Vagina (tissue), 2 donors: ENCODE data around the gene EVA1A. TPM values are rescaled to one million over a fixed set of nuclear protein-coding genes. Genes with fewer than 3 reads are reported as not detected.

ENCODE experiments used
- DNase-seq, 2 donors: peaks; one replicate each; pipeline ENCODE4 v3.0.0-alpha.2; 2017; ENCODE audit errors: extremely low spot score in 2 of 2
- H3K27ac ChIP-seq: fragments of 200-600 bp; sonication (generic); one replicate; pipeline ENCODE4 v1.5.1; 2019
- H3K27me3 ChIP-seq: fragments of 200-600 bp; sonication (generic); one replicate; pipeline ENCODE4 v1.5.1; 2019
- H3K36me3 ChIP-seq, 2 donors: fragments of 200-600 bp; sonication (generic); one replicate each; pipeline ENCODE4 v1.5.1; 2017 to 2019
- H3K4me1 ChIP-seq: fragments of 200-600 bp; sonication (generic); one replicate; pipeline ENCODE4 v1.5.1; 2019
- H3K4me3 ChIP-seq, 2 donors: fragments of 200-600 bp; sonication (generic); 1 replicate in 1 of 2; 2 replicates in 1 of 2; pipeline ENCODE4 v1.5.1; 2016 to 2019
- H3K9me3 ChIP-seq: fragments of 200-600 bp; sonication (generic); one replicate; pipeline ENCODE4 v1.5.1; 2019
- POLR2A ChIP-seq, 2 donors: fragments of 450-650 bp; IDR thresholded peaks; one replicate each; pipeline ENCODE4 v1.6.1; 2017; ENCODE audit warnings: antibody characterized with exemption in 2 of 2, mild to moderate bottlenecking in 2 of 2, moderate library complexity in 2 of 2
- POLR2AphosphoS5 ChIP-seq, 2 donors: sonication (generic); formaldehyde crosslinking; IDR thresholded peaks; one replicate each; pipeline ENCODE4 v1.9.0; 2017; ENCODE audit warnings: antibody characterized with exemption in 2 of 2, mild to moderate bottlenecking in 2 of 2, low read depth in 1 of 2; ENCODE audit not compliant: insufficient read depth in 1 of 2
- intact Hi-C: fragments of 100-400 bp; cut with DNase I; formaldehyde crosslinking; loops from one replicate; pipeline ENCODE4 v1.15.1; 2023
- total RNA-seq: library from RNA; depleted of rRNA; stranded (reverse); fragments of >200 nt; gene quantifications from one replicate; pipeline ENCODE4 v1.2.3, GENCODE V29; 2016
- TF ChIP-seq, protein P1 (sequence below), 3 experiments: fragments of 450-650 bp in 2 of 3; fragments of 200-600 bp in 1 of 3; sonication (generic) in 1 of 3; IDR thresholded peaks; one replicate each; pipeline ENCODE4 v1.5.1; 2017 to 2019; ENCODE audit warnings: antibody characterized with exemption in 3 of 3, mild to moderate bottlenecking in 2 of 3, moderate library complexity in 2 of 3

EVA1A gene
- total RNA-seq, 1 donor from 2014 or later: not detected

- TF ChIP-seq POLR2AphosphoS5 (IDR thresholded peaks at IDR 0.05; ENCODE audit: insufficient read depth in 1 of 2, low read depth in 1 of 2) (no peak), POLR2A (IDR thresholded peaks at IDR 0.05) (no peak)
- TF ChIP-seq, protein P1, sequence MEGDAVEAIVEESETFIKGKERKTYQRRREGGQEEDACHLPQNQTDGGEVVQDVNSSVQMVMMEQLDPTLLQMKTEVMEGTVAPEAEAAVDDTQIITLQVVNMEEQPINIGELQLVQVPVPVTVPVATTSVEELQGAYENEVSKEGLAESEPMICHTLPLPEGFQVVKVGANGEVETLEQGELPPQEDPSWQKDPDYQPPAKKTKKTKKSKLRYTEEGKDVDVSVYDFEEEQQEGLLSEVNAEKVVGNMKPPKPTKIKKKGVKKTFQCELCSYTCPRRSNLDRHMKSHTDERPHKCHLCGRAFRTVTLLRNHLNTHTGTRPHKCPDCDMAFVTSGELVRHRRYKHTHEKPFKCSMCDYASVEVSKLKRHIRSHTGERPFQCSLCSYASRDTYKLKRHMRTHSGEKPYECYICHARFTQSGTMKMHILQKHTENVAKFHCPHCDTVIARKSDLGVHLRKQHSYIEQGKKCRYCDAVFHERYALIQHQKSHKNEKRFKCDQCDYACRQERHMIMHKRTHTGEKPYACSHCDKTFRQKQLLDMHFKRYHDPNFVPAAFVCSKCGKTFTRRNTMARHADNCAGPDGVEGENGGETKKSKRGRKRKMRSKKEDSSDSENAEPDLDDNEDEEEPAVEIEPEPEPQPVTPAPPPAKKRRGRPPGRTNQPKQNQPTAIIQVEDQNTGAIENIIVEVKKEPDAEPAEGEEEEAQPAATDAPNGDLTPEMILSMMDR (IDR thresholded peaks at IDR 0.05): no peak
- Histone ChIP-seq H3K27me3 (no peaks in the 10 kb centered on the region), H3K4me3 (no peak overlapping the region), H3K9me3 (no peaks in the 10 kb centered on the region), H3K36me3 (no peaks in the 10 kb centered on the region), H3K27ac (no peak overlapping the region), H3K4me1 (no peaks in the 10 kb centered on the region)
- DNase-seq: no peak
- intact Hi-C loops: no loop called here
These were observed 61.8 kb downstream of the EVA1A start for GRCh38 chr2:75498907-75499306.

- Histone ChIP-seq H3K9me3 (no peaks in the 10 kb centered on the region), H3K36me3 (no peaks in the 10 kb centered on the region), H3K4me1 (no peaks in the 10 kb centered on the region), H3K27me3 (no peaks in the 10 kb centered on the region), H3K4me3 (no peak overlapping the region), H3K27ac (no peak overlapping the region)
- intact Hi-C loops: no loop called here
- no peak for DNase-seq
- TF ChIP-seq, protein P1 (IDR thresholded peaks at IDR 0.05): no peak
- TF ChIP-seq POLR2AphosphoS5 (IDR thresholded peaks at IDR 0.05; ENCODE audit: insufficient read depth in 1 of 2, low read depth in 1 of 2) (no peak), POLR2A (IDR thresholded peaks at IDR 0.05) (no peak)
These were observed 63.5 kb downstream of the EVA1A start for GRCh38 chr2:75497256-75497655.

- no peak overlapping the region for H3K4me3 ChIP-seq
- DNase-seq: no peak
- H3K27me3 ChIP-seq: no peaks in the 10 kb centered on the region
- H3K9me3 ChIP-seq: no peaks in the 10 kb centered on the region
- no peaks in the 10 kb centered on the region for H3K36me3 ChIP-seq
- TF ChIP-seq POLR2AphosphoS5 (IDR thresholded peaks at IDR 0.05; ENCODE audit: insufficient read depth in 1 of 2, low read depth in 1 of 2) (no peak), POLR2A (IDR thresholded peaks at IDR 0.05) (no peak)
- TF ChIP-seq, protein P1 (IDR thresholded peaks at IDR 0.05): no peak
- no peak overlapping the region for H3K27ac ChIP-seq
- no peaks in the 10 kb centered on the region for H3K4me1 ChIP-seq
- intact Hi-C loops: no loop called here
These were observed 64.9 kb downstream of the EVA1A start for GRCh38 chr2:75495862-75496261.

GRCh38 chr2:75494137-75494769 is 66.5 kb downstream of the EVA1A start:
- intact Hi-C loops: no loop called here
- no peak for DNase-seq
- Histone ChIP-seq H3K9me3 (no peaks in the 10 kb centered on the region), H3K4me1 (no peaks in the 10 kb centered on the region), H3K27ac (no peak overlapping the region), H3K27me3 (no peaks in the 10 kb centered on the region), H3K4me3 (no peak overlapping the region), H3K36me3 (no peaks in the 10 kb centered on the region)
- TF ChIP-seq, protein P1 (IDR thresholded peaks at IDR 0.05): no peak
- no peak for TF ChIP-seq POLR2AphosphoS5 (IDR thresholded peaks at IDR 0.05; ENCODE audit: insufficient read depth in 1 of 2, low read depth in 1 of 2)
- no peak for TF ChIP-seq POLR2A (IDR thresholded peaks at IDR 0.05)

DNA sequence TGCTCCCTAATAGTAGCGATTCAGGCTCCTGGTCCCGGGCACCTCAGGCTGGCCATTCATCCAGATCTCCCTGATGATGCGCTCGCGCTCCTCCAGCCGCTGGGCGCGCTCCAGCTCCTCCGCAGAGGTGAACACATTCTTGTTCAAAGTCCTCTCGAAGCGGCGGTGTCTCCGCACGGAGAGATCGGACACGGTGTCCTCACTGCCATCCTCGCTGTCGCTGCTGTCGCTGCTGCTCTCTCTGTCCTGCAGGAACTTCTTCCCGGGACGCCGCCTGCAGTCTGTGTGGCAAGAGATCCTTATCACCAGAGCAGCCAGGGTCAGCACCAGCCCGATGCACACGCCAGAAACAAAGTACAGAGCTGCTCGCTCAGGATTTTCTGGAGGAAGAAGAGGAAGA is 67.5 kb downstream of the EVA1A start:
- H3K4me3 ChIP-seq: no peak overlapping the region
- no peaks in the 10 kb centered on the region for H3K27me3 ChIP-seq
- H3K36me3 ChIP-seq: no peaks in the 10 kb centered on the region
- H3K9me3 ChIP-seq: no peaks in the 10 kb centered on the region
- H3K27ac ChIP-seq: no peak overlapping the region
- DNase-seq: no peak
- intact Hi-C loops: no loop called here
- no peaks in the 10 kb centered on the region for H3K4me1 ChIP-seq
- TF ChIP-seq POLR2A (IDR thresholded peaks at IDR 0.05) (no peak), POLR2AphosphoS5 (IDR thresholded peaks at IDR 0.05; ENCODE audit: insufficient read depth in 1 of 2, low read depth in 1 of 2) (no peak)
- TF ChIP-seq, protein P1 (IDR thresholded peaks at IDR 0.05): no peak
